Measurements from ENCODE around the gene CHI3L1. TPM values are rescaled to one million over a fixed set of nuclear protein-coding genes. Genes with fewer than 3 reads are reported as not detected.

The CHI3L1 gene
- total and polyA plus RNA-seq, 2 donors (not counting 1 experiment from before 2014, with no cell fraction given) = 0.15 TPM; not detected in 1

DNA sequence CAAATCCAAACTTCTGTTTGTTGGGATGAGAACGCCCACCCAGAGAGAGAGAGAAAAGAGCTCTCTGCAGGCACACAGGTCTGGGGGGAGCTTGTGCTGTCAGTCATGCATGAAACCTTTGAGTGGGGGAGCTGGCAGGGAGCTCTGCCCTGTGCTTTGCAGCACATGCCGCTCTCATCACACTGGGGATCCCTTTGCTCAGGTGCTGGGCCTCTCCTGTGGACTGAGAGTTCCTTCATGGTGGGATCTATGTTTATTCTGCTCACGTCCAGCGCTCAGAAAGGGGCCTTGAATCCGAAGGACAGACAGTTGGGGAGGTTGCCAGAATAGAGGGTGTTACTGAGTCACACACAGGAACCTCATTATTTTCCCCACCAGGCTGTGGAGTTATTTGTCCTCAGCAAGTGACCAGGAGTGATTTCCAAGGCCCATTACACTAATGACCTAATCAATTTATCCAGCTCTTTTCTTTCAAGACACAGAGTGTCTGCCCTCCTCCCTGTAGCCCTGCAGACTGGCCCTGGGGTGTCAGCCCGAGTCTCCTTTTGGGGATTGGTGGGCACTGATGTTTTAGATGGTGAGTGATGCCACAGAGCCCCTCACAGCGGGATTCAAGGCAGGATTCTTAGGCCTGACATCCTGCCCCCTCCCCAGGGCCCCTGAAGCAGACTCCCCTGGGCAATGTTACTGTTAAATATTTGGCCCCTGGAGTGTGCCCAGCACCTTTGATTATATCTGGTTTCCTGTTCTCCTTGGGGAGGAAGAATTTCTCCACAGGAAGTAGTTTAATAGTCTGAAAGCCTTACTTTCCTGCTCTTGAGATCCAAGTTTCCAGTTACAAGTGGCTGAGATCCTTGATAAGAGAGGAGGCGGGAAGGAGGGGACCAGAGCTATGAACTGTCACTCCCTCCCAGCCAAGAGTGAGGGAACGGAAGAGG is 33.2 kb downstream of the CHI3L1 start:
- no peak overlapping the region for H3K4me3 Mint-ChIP-seq
- no peak overlapping the region for H3K4me2 ChIP-seq (replicated peaks; ENCODE audit: low read depth, low read length, poor library complexity, severe bottlenecking)
- 56% methylated on average over 5 of the region's 9 CpGs for WGBS (ENCODE audit: insufficient coverage)
- DNase-seq (no peak), ATAC-seq (ENCODE audit: low read depth) (no peak)
- no peak overlapping the region for H3K27ac Mint-ChIP-seq
- peaks cover 5% of the 10 kb centered on the region for H3K27me3 Mint-ChIP-seq
- no peaks in the 10 kb centered on the region for H4K20me1 ChIP-seq (ENCODE audit: control insufficient read depth, insufficient read depth, low read length, poor library complexity, severe bottlenecking)
- peaks cover 0 to 4% (median 1%) of the 10 kb centered on the region in 4 experiments for H3K27me3 ChIP-seq (replicated peaks in 1 of 4; ENCODE audit: control extremely low read depth in 1 of 4, control insufficient read depth in 3 of 4, insufficient read depth in 4 of 4, low read length in 3 of 4)
- no peaks in the 10 kb centered on the region for H3K36me3 ChIP-seq (replicated peaks in 1 of 2; ENCODE audit: control extremely low read depth in 1 of 2, control insufficient read depth in 1 of 2, extremely low read depth in 1 of 2, insufficient read depth in 2 of 2, low read length in 1 of 2)
- peaks cover 0 to 5% (median 0%) of the 10 kb centered on the region in 3 donors for H3K9me3 ChIP-seq (ENCODE audit: control extremely low read depth in 1 of 3, control insufficient read depth in 2 of 3, insufficient read depth in 1 of 3, low read length in 2 of 3)
- ChIA-PET POLR2A (no interaction called here), CTCF (no interaction called here)
- intact Hi-C loops (cut with micrococcal nuclease) = no loop called here
- H3K4me1 Mint-ChIP-seq = no peaks in the 10 kb centered on the region
- no peak overlapping the region for H2AFZ ChIP-seq (ENCODE audit: insufficient read depth, low read depth, low read length, poor library complexity, severe bottlenecking)
- TF ChIP-seq EZH2 (IDR thresholded peaks at IDR 0.05; ENCODE audit: borderline replicate concordance, insufficient read depth, low read depth, low read length, poor library complexity, severe bottlenecking) = no peak
- TF ChIP-seq, protein P1, sequence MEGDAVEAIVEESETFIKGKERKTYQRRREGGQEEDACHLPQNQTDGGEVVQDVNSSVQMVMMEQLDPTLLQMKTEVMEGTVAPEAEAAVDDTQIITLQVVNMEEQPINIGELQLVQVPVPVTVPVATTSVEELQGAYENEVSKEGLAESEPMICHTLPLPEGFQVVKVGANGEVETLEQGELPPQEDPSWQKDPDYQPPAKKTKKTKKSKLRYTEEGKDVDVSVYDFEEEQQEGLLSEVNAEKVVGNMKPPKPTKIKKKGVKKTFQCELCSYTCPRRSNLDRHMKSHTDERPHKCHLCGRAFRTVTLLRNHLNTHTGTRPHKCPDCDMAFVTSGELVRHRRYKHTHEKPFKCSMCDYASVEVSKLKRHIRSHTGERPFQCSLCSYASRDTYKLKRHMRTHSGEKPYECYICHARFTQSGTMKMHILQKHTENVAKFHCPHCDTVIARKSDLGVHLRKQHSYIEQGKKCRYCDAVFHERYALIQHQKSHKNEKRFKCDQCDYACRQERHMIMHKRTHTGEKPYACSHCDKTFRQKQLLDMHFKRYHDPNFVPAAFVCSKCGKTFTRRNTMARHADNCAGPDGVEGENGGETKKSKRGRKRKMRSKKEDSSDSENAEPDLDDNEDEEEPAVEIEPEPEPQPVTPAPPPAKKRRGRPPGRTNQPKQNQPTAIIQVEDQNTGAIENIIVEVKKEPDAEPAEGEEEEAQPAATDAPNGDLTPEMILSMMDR (IDR thresholded peaks at IDR 0.05) = no peak
- H3K9me3 Mint-ChIP-seq (ENCODE audit: insufficient read depth) = peaks cover 4% of the 10 kb centered on the region
- H3K4me3 ChIP-seq (ENCODE audit: control extremely low read depth in 1 of 5, extremely low read depth in 1 of 5, insufficient read depth in 1 of 5, low read depth in 2 of 5, low read length in 4 of 5) = no peak overlapping the region
- H3K79me2 ChIP-seq (ENCODE audit: control insufficient read depth, insufficient read depth, low read length) = no peaks in the 10 kb centered on the region
- H3K9ac ChIP-seq (ENCODE audit: low read length) = no peak overlapping the region
- H3K27ac ChIP-seq (ENCODE audit: low read length in 2 of 2) = no peak overlapping the region
- H3K4me1 ChIP-seq (ENCODE audit: control insufficient read depth in 2 of 2, insufficient read depth in 2 of 2, low read length in 2 of 2) = no peaks in the 10 kb centered on the region

All from B cell (primary cell).